A673 (cell line): ENCODE measurements around the gene RESF1. TPM values are rescaled to one million over a fixed set of nuclear protein-coding genes. Genes with fewer than 3 reads are reported as not detected.

Source experiments
- BruUV-seq: library from RNA; stranded (reverse); fragments of 400-500 nt; replicated peaks from 2 replicates; lab custom pipeline; 2021; lab: Mats Ljungman, UMichigan
- CTCF ChIA-PET: fragments of 300-600 bp; sonication (Branson Sonifier 250); formaldehyde crosslinking; loops from one replicate; lab custom pipeline; 2022; ENCODE audit warnings: antibody characterized with exemption; lab: Charles Lee
- POLR2A ChIA-PET: fragments of 300-600 bp; sonication (Branson Sonifier 250); formaldehyde crosslinking; loops from one replicate; lab custom pipeline; 2022; ENCODE audit warnings: antibody characterized with exemption; ENCODE audit not compliant: low non-redundant PET; lab: Charles Lee
- DNase-seq: peaks from one replicate; pipeline ENCODE4 v3.0.0-alpha.2; 2015; ENCODE audit warnings: low spot score
- H3K27ac ChIP-seq: fragments of 200-600 bp; sonication (generic); 2 replicates; pipeline ENCODE4 v1.5.1; 2016; ENCODE audit warnings: mixed run types, low read depth, mild to moderate bottlenecking, mixed read lengths, antibody characterized with exemption, low read length; ENCODE audit not compliant: poor library complexity, severe bottlenecking
- H3K27me3 ChIP-seq: fragments of 200-600 bp; sonication (generic); replicated peaks from 2 replicates; pipeline ENCODE4 v1.6.1; 2017; ENCODE audit warnings: mixed run types, low read depth, mild to moderate bottlenecking, mixed read lengths, antibody characterized with exemption, low read length; ENCODE audit not compliant: insufficient read depth, poor library complexity
- H3K36me3 ChIP-seq: fragments of 200-600 bp; sonication (generic); 2 replicates; pipeline ENCODE4 v1.6.1; 2016; ENCODE audit warnings: mixed run types, mild to moderate bottlenecking, mixed read lengths, antibody characterized with exemption, low read length; ENCODE audit not compliant: insufficient read depth, poor library complexity, severe bottlenecking
- H3K4me1 ChIP-seq: fragments of 200-600 bp; sonication (generic); 2 replicates; pipeline ENCODE4 v1.6.1; 2017; ENCODE audit warnings: mixed run types, mild to moderate bottlenecking, mixed read lengths, antibody characterized with exemption, low read length; ENCODE audit not compliant: insufficient read depth, poor library complexity, severe bottlenecking
- H3K4me3 ChIP-seq: fragments of 200-600 bp; sonication (generic); 2 replicates; pipeline ENCODE4 v1.5.1; 2016; ENCODE audit warnings: low read depth, mixed run types, mild to moderate bottlenecking, mixed read lengths, low read length; ENCODE audit not compliant: poor library complexity, severe bottlenecking
- H3K9me3 ChIP-seq: fragments of 200-600 bp; sonication (generic); 2 replicates; pipeline ENCODE4 v1.6.1; 2016; ENCODE audit warnings: mixed run types, low read depth, mild to moderate bottlenecking, mixed read lengths, antibody characterized with exemption, low read length; ENCODE audit not compliant: poor library complexity, severe bottlenecking
- EZH2 ChIP-seq: fragments of 200-600 bp; sonication (generic); IDR thresholded peaks from 2 replicates; pipeline ENCODE4 v1.6.1; 2017; ENCODE audit warnings: borderline replicate concordance, low read depth, mild to moderate bottlenecking, mixed read lengths, antibody characterized with exemption, low read length; ENCODE audit not compliant: poor library complexity, severe bottlenecking
- intact Hi-C: fragments of 100-400 bp; cut with micrococcal nuclease; formaldehyde crosslinking; loops from one replicate; pipeline ENCODE4 v1.10.0; 2022; ENCODE audit not compliant: unreplicated experiment
- total RNA-seq: library from RNA; stranded (reverse); gene quantifications from 2 replicates; pipeline ENCODE4 v1.2.3, GENCODE V29; 2021
- TF ChIP-seq, protein P1 (sequence below): fragments of 300-800, 200-600 bp; sonication (generic); conservative IDR thresholded peaks from 2 replicates; pipeline ENCODE4 v1.5.1; 2017; ENCODE audit warnings: low read depth, mild to moderate bottlenecking, antibody characterized with exemption, low read length, moderate library complexity, mixed read lengths

RESF1 gene
- total RNA-seq, 1 experiment from 2014 or later, result 63.7 TPM

DNA sequence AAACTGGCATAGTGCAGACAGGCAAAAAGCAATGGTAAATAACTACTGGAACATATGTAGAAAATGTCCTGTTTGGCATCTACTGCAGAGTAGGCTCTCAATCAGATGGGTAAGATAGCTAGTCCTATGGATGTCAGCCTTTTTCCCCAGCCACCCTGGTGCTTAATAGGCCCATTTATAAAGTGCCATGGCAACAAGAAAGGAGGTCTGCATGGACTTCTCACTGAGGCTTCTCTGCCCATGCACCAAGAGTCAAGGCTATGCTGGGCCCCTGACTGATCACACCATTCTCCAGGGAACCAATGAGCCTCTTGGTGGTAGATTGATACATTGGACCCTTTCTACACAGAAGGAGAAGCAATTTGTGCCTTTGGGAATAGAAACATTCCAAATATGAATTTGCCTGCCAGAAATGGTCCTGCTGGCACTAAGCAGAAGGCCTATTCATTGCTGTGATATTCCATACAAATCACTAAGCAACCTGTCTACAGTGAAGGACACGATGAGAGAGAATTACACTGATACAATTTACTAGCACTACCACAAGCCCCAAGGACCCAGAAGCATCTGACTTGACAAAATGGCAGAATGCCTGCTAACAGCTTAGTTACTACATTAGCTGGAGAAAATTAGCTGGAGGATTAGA is 43.8 kb downstream of the RESF1 start:
- intact Hi-C loops, result no loop called here
- CTCF ChIA-PET, result interaction anchor here (0.7 kb wide), 1 partner anchor 47 kb away, joined by 3 read pairs; no protein-coding TSS in a partner anchor
- no TSS peak for BruUV-seq

DNA sequence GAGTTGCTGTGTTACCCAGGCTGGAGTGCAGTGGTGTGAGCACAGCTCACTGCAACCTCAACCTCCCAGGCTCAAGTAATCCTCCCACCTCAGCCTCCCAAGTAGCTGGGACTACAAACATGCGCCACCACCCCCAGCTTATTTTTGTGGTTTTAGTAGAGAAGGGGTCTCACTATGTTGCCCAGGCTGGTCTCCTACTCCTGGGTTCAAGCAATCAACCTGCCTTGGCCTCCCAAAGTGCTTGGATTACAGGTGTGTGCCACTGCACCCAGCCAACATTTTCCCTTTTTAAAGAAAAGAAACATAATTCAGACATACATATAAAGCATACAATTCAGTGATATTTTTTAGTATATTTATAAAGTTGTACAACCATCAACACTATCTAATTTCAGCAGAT is 44.4 kb downstream of the RESF1 start:
- DNase-seq, result no peak
- POLR2A ChIA-PET, result no interaction called here
- CTCF ChIA-PET, result interaction anchor here (0.7 kb wide), 1 partner anchor 47 kb away, joined by 3 read pairs; no protein-coding TSS in a partner anchor
- intact Hi-C loops, result no loop called here
- Histone ChIP-seq H3K4me3 (no peak overlapping the region), H3K27ac (no peak overlapping the region), H3K36me3 (no peaks in the 10 kb centered on the region), H3K4me1 (no peaks in the 10 kb centered on the region), H3K9me3 (no peaks in the 10 kb centered on the region), H3K27me3 (no peaks in the 10 kb centered on the region)
- TF ChIP-seq, protein P1, sequence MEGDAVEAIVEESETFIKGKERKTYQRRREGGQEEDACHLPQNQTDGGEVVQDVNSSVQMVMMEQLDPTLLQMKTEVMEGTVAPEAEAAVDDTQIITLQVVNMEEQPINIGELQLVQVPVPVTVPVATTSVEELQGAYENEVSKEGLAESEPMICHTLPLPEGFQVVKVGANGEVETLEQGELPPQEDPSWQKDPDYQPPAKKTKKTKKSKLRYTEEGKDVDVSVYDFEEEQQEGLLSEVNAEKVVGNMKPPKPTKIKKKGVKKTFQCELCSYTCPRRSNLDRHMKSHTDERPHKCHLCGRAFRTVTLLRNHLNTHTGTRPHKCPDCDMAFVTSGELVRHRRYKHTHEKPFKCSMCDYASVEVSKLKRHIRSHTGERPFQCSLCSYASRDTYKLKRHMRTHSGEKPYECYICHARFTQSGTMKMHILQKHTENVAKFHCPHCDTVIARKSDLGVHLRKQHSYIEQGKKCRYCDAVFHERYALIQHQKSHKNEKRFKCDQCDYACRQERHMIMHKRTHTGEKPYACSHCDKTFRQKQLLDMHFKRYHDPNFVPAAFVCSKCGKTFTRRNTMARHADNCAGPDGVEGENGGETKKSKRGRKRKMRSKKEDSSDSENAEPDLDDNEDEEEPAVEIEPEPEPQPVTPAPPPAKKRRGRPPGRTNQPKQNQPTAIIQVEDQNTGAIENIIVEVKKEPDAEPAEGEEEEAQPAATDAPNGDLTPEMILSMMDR, result no peak
- TF ChIP-seq EZH2, result no peak
- BruUV-seq, result no TSS peak

More for the DNA sequence above, 43.8 kb downstream of the RESF1 start:
- Histone ChIP-seq H3K4me3 (no peak overlapping the region), H3K4me1 (no peaks in the 10 kb centered on the region), H3K27ac (no peak overlapping the region), H3K36me3 (no peaks in the 10 kb centered on the region), H3K9me3 (no peaks in the 10 kb centered on the region), H3K27me3 (no peaks in the 10 kb centered on the region)
- POLR2A ChIA-PET, result no interaction called here
- no peak for DNase-seq
- TF ChIP-seq, protein P1, result no peak
- no peak for TF ChIP-seq EZH2

DNA sequence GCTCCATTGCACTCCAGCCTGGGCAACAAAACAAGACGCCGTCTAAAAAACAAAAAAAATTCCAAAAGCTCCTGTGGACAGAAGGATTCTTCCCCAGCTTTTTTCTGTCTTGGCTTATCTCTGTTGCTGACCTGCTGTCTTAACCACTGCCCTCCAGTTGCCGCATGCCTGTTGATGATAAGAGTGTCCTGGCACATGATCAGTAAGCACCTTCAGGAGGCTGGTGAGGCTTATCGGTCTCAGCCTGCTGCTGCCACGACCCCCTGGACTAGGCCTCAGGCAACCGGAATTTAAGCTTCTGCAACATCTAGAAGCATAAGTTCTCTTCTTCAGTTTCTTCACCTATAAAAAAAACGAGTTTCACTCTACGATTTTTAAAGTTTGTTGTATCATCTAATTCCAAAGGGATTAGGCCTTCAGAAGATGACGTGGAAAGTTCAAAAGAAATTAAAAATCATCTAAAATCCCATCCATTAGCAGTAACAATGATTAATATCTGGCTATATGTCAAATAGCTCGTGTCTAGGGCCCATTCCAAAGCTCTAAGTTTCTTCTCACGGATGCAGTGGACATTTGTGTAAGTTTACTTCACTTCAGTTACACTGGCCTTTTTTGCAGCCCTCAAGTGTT is 46.4 kb downstream of the RESF1 start:
- no peak for DNase-seq
- H3K4me1 ChIP-seq, result no peaks in the 10 kb centered on the region
- no peak overlapping the region for H3K4me3 ChIP-seq
- no peak overlapping the region for H3K27ac ChIP-seq
- CTCF ChIA-PET, result interaction anchor here (0.6 kb wide), 1 partner anchor 603 kb away, joined by 5 read pairs; no protein-coding TSS in a partner anchor
- H3K27me3 ChIP-seq, result no peaks in the 10 kb centered on the region
- intact Hi-C loops, result no loop called here
- TF ChIP-seq, protein P1, result no peak
- TF ChIP-seq EZH2, result no peak
- no peaks in the 10 kb centered on the region for H3K36me3 ChIP-seq
- H3K9me3 ChIP-seq, result no peaks in the 10 kb centered on the region
- POLR2A ChIA-PET, result interaction anchor here (0.6 kb wide), 1 partner anchor 543 kb away, joined by 5 read pairs; no protein-coding TSS in a partner anchor
- BruUV-seq, result no TSS peak

Other genes starting within 250 kb of the RESF1 start
- 15.8 and 17.9 TPM in 2 replicates for gene AMN1, start 230.4 kb upstream of the RESF1 start, total RNA-seq
- gene BICD1, start 147.4 kb downstream of the RESF1 start, total RNA-seq, result 45.4 and 50.2 TPM in 2 replicates